BJ (cell line): Measurements from ENCODE around the gene PSD2. TPM values are rescaled to one million over a fixed set of nuclear protein-coding genes. Genes with fewer than 3 reads are reported as not detected.
A peak's percentile ranks its signal among the peaks of the same experiment; 100 is the strongest.

ENCODE experiments used
- CTCF ChIA-PET: fragments of 350-600 bp; formaldehyde crosslinking; extraction: SDS; loops from one replicate; lab custom pipeline; 2021; ENCODE audit warnings: antibody characterized with exemption, inconsistent platforms; lab: Yijun Ruan, JAX
- POLR2A ChIA-PET: fragments of 300-600 bp; sonication (Branson Sonifier 250); formaldehyde crosslinking; extraction: SDS; loops from one replicate; lab custom pipeline; 2021; ENCODE audit warnings: antibody characterized with exemption; lab: Charles Lee
- DNase-seq: peaks from one replicate; pipeline ENCODE4 v3.0.0-alpha.2; 2011; ENCODE audit warnings: low read depth
- H3K27me3 ChIP-seq: 2 replicates; pipeline ENCODE4 v1.6.0; 2011; ENCODE audit warnings: low read length; ENCODE audit not compliant: control insufficient read depth, insufficient read depth
- H3K36me3 ChIP-seq: 2 replicates; pipeline ENCODE4 v1.5.1; 2011; ENCODE audit warnings: low read length; ENCODE audit not compliant: control insufficient read depth, insufficient read depth
- H3K4me3 ChIP-seq: 2 replicates; pipeline ENCODE4 v1.5.1; 2011; ENCODE audit warnings: low read depth, mild to moderate bottlenecking, control low read depth, low read length
- CTCF ChIP-seq: IDR thresholded peaks from 2 replicates; pipeline ENCODE4 v1.5.1; 2011; ENCODE audit warnings: low read depth, mild to moderate bottlenecking, control low read depth, inconsistent platforms, low read length, moderate library complexity; ENCODE audit not compliant: insufficient read depth
- polyA plus RNA-seq: library from polyadenylated mRNA; depleted of rRNA; stranded (reverse); fragments of >200 nt; gene quantifications from 2 replicates; pipeline ENCODE4 v1.2.3, GENCODE V29; 2011

Gene PSD2
- polyA plus RNA-seq, 1 experiment = 0.04 TPM

GRCh38 chr5:139772927-139773690 lies 22.5 kb upstream of the PSD2 start:
- CTCF ChIA-PET = interaction anchor here (1.2 to 16.9 kb wide), 3 partner anchors 10 to 139 kb away, joined by 4 to 498 read pairs (median 8); no protein-coding TSS in a partner anchor
- POLR2A ChIA-PET = no interaction called here
- no peak overlapping the region for H3K4me3 ChIP-seq

GRCh38 chr5:139774980-139775661 lies 20.5 kb upstream of the PSD2 start:
- POLR2A ChIA-PET = interaction anchor here (0.5 kb wide), 1 partner anchor 138 kb away, joined by 6 read pairs; no protein-coding TSS in a partner anchor
- Histone ChIP-seq H3K27me3 (peaks cover 13% of the 10 kb centered on the region), H3K4me3 (no peak overlapping the region), H3K36me3 (no peaks in the 10 kb centered on the region)
- TF ChIP-seq CTCF = peak; percentile 95
- CTCF ChIA-PET = interaction anchor here (0.6 to 6.9 kb wide), 23 partner anchors 8 to 390 kb away, joined by 3 to 65 read pairs (median 4); no protein-coding TSS in a partner anchor
- DNase-seq = no peak

More at GRCh38 chr5:139772927-139773690, 22.5 kb upstream of the PSD2 start:
- no peak for DNase-seq
- Histone ChIP-seq H3K27me3 (peaks cover 12% of the 10 kb centered on the region), H3K36me3 (no peaks in the 10 kb centered on the region)
- no peak for TF ChIP-seq CTCF

GRCh38 chr5:139775872-139776271 lies 19.7 kb upstream of the PSD2 start:
- TF ChIP-seq CTCF = no peak
- H3K27me3 ChIP-seq = peaks cover 14% of the 10 kb centered on the region
- H3K36me3 ChIP-seq = no peaks in the 10 kb centered on the region
- POLR2A ChIA-PET = no interaction called here
- CTCF ChIA-PET = interaction anchor here (0.7 to 6.9 kb wide), 19 partner anchors 8 to 356 kb away, joined by 3 to 65 read pairs (median 6); no protein-coding TSS in a partner anchor
- no peak overlapping the region for H3K4me3 ChIP-seq
- DNase-seq = no peak

- CTCF ChIA-PET = interaction anchor here (1.2 to 6.9 kb wide), 9 partner anchors 9 to 192 kb away, joined by 3 to 65 read pairs (median 10); no protein-coding TSS in a partner anchor
- no peak for TF ChIP-seq CTCF
- POLR2A ChIA-PET = no interaction called here
These were observed 18.7 kb upstream of the PSD2 start for GRCh38 chr5:139776861-139777260.

More at GRCh38 chr5:139776861-139777260, 18.7 kb upstream of the PSD2 start:
- H3K27me3 ChIP-seq = peaks cover 14% of the 10 kb centered on the region
- H3K36me3 ChIP-seq = no peaks in the 10 kb centered on the region
- DNase-seq = no peak
- no peak overlapping the region for H3K4me3 ChIP-seq
